ENCODE data around the gene GTF2IRD1. TPM values are rescaled to one million over a fixed set of nuclear protein-coding genes. Genes with fewer than 3 reads are reported as not detected.
"Not testable (repeated sequence)": the region's sequence is repeated elsewhere in the genome, so short reads cannot be mapped to it uniquely, and the experiment has no call there.

The GTF2IRD1 gene
- polyA plus RNA-seq, 10 donors: 30.9 to 45.9 (median 38.7) TPM

DNA sequence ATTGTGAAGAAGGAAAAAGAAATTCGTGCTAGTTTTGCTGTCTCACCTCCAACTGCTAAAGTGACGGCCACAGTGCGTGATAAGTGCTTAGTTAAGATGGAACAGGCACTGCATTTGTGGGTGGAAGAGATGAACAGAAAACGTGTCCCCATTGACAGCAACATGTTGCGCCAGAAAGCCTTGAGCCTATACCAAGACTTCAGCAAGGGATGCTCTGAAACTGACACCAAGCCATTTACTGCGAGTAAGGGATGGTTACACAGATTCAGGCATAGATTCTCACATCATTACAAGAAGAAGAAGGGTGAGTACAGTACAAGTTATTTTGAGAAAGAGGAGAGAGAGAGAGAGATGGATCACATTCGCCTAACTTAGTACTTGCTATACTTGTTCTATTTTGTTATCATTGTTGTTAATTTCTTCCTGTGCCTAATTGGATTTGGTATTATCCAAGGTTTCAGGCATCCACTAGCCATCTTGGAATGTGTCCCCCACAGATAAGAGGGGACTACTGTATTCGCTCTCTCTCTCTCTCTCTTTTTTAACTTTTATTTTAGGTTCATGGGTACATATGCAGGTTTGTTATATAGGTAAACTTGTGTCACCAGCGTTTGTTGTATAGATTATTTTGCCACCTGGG lies 196.9 kb downstream of the GTF2IRD1 start:
- DNase-seq: not testable (repeated sequence)

DNA sequence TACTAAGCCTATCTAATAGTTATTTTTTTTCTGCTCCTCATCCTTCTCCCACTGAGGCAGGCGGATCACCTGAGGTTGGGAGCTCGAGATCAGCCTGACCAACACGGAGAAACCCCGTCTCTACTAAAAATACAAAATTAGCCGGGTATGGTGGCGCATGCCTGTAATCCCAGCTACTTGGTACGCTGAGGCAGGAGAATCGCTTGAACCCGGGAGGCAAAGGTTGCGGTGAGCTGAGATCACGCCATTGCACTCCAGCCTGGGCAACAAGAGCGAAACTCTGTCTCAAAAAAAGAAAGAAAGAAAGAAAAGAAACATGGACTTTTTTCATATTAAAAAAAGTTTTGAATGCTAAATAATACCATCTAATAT lies 197.4 kb downstream of the GTF2IRD1 start:
- DNase-seq: not testable (repeated sequence)

Other genes starting within 250 kb of the GTF2IRD1 start
- gene LAT2, start 243.9 kb upstream of the GTF2IRD1 start, polyA plus RNA-seq (ENCODE audit: insufficient read length in 10 of 10): 1 to 10 TPM; 2.4 to 4.7 (median 3.8) TPM
- gene RFC2, start 199.5 kb upstream of the GTF2IRD1 start, polyA plus RNA-seq (ENCODE audit: insufficient read length in 10 of 10): 10 to 100 TPM; 26.7 to 38.3 (median 33.6) TPM
- gene CLIP2, start 164.5 kb upstream of the GTF2IRD1 start, polyA plus RNA-seq (ENCODE audit: insufficient read length in 10 of 10): 10 to 100 TPM; 13.7 to 25.8 (median 18.1) TPM
- gene GTF2I, start 203.8 kb downstream of the GTF2IRD1 start, polyA plus RNA-seq (ENCODE audit: insufficient read length in 10 of 10): 100 to 1,000 TPM; 110 to 215 (median 162) TPM